KOPT-K1 (cell line): ENCODE results near the gene FOXN1.

Experiments
- H3K27ac ChIP-seq: fragments of 200-600 bp; sonication (generic); 2 replicates; pipeline ENCODE4 v1.5.1; 2016; ENCODE audit warnings: antibody characterized with exemption, mild to moderate bottlenecking, low read depth, low read length; ENCODE audit not compliant: poor library complexity, severe bottlenecking
- H3K36me3 ChIP-seq: fragments of 200-600 bp; sonication (generic); 2 replicates; pipeline ENCODE4 v1.5.1; 2017; ENCODE audit warnings: antibody characterized with exemption, mild to moderate bottlenecking, low read length, moderate library complexity; ENCODE audit not compliant: insufficient read depth
- H3K9me3 ChIP-seq: fragments of 200-600 bp; sonication (generic); 2 replicates; pipeline ENCODE4 v1.5.1; 2017; ENCODE audit warnings: antibody characterized with exemption, low read length, mild to moderate bottlenecking; ENCODE audit not compliant: insufficient read depth, poor library complexity, severe bottlenecking

Gene FOXN1

DNA sequence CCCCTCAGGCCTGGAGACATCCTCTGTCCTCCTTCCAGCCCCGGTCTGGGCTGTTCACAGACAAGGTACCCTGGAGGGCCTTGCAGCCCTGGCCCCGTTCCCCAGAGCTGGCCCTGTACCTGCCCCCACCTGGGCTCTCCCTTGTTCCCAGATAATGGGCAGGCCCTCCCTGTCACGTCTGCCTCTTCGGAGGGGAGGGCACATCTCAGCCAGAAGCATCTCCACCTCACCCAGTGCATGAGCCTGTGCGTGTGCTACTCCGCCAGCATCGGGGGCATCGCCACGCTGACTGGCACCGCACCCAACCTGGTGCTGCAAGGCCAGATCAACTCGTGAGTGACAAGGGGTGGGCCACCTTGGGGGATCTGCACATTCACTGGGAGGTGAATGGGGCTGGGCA lies 14.9 kb upstream of the FOXN1 start:
- Histone ChIP-seq H3K36me3 (no peaks in the 10 kb centered on the region), H3K27ac (no peak overlapping the region), H3K9me3 (no peaks in the 10 kb centered on the region)

DNA sequence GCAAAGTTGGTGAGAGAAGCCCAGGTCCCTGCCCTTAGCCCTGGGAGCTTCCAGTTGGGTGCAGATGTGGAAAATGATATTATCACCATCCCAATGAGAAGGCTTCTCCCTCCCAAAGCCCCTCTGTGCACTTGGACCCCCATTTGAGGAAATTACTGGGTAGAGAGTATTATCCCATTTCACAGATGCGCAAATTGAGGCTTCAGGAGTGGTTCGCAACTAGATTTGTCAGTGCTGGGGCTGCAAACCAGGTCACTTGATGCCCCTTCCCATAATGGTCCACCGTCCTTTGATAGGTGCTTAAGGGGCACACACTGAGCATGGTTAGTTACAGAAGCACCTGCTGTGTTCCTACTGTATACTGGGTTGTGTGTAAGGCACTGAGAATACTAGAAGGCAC lies 14.3 kb upstream of the FOXN1 start:
- H3K27ac ChIP-seq, result no peak overlapping the region
- H3K9me3 ChIP-seq, result no peaks in the 10 kb centered on the region
- no peaks in the 10 kb centered on the region for H3K36me3 ChIP-seq

DNA sequence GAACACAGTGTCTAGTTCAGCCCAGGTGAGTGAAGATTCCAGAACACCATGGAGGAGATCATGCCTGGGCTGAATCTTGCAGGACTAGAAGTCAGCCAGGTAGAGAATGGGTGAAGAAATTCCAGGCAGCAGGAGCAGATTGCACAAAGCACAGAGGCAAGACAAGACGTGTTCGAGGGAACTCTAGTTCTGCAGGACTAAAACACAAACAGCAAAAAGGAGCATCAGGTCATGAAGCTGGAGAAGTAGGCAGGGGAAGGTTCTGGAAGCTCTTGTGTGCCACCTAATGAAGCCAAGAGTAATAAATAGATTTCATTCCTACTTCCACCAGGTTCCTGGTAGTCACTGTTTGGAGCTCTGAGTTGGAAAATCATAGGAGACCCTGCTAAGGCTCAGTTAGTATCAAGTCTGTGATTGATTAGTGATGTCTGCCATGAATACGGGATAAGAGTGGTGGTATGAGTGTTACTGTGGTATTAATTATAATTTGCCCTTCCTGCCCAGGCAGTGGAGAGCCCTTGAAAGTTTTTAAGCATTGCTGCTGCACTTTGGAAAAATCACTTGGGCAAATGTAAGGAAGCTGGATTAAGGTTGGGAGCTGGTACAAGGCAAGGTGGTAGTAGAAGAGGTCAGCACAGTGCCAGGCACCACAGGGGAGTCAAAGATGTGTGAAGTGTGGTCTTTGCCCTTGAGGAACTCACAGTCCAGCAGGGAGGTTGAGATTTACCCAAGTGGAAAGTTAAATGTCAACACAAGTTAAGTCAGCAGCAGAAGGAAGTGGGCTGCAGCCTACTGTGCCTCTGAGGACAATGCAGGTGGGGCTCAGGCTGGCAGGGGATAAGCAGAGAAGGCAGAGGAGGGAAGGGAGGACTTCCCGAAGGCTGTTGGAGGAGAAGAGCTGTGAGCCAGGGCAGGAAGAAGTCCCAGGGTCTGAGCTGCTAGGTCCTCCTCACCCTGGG lies 13.5 kb upstream of the FOXN1 start:
- H3K27ac ChIP-seq, result no peak overlapping the region
- no peaks in the 10 kb centered on the region for H3K36me3 ChIP-seq
- H3K9me3 ChIP-seq, result no peaks in the 10 kb centered on the region

DNA sequence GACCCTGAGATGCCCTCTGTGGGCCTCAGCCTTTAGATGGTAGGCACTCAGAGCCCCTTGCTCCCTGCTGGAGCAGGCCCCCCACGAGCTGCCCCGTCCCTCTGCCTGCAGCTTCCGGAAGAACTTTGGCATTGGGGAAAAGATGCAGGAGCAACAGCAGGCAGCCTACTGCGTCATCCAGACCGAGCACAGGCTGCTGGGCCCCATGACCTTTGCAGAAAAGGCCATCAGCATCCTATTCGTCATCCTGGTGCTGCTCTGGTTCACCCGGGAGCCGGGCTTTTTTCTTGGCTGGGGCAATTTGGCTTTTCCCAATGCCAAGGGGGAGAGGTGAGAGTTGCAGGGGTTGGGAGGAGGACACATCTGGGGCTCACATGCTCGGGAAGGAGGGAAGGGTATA lies 12.7 kb upstream of the FOXN1 start:
- H3K27ac ChIP-seq, result no peak overlapping the region
- no peaks in the 10 kb centered on the region for H3K9me3 ChIP-seq
- no peaks in the 10 kb centered on the region for H3K36me3 ChIP-seq

DNA sequence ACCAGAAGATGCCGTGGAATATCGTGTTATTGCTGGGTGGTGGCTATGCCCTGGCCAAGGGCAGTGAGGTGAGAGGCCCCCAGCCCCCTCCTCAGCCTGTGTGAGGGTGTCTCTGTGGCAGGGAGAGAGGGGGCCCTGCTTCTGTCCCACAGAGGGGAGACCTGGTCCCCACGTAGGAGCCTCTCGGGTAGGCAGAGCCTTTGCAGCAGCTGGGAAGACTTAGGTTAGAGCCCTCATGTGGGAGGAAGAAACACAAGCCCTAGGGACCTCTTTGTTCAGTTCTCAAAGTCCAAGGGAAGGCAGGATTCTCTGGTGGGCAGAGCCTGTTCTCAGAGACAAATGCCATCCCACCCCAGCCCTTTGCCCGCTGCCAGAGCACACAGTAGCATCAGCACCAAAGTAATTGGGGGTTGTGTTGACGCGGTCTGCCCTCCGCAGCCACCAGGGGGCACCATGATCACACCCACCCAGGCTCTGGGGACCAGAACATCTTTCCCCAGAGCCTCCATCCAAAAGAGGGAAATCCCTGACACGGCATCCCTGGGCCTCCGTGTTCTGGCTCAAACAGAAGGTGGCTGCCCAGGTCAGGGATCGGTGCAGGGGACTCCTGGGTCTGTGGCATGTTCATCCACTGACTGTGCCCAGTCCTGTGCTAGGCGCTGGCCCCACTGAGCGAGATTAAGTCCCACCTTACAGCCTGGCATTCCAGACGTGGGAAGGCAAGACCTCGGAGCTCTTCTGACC lies 11.5 kb upstream of the FOXN1 start:
- Histone ChIP-seq H3K36me3 (no peaks in the 10 kb centered on the region), H3K27ac (no peak overlapping the region), H3K9me3 (no peaks in the 10 kb centered on the region)

DNA sequence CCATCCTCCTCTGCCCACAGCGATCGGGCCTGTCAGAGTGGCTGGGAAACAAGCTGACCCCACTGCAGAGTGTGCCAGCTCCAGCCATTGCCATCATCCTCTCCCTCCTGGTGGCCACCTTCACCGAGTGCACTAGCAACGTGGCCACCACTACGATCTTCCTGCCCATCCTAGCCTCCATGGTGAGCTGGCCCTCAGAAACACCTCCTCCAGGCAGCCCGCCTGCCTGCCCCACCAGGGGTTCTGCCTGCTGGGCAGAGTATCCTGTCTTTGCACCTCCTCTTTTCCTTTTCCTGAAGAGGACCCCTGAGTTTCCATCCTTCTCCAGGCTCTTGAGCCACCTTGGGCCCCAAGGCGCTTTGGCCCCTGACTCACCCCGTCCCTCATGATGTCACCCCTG lies 10.5 kb upstream of the FOXN1 start:
- no peaks in the 10 kb centered on the region for H3K9me3 ChIP-seq
- no peaks in the 10 kb centered on the region for H3K36me3 ChIP-seq
- H3K27ac ChIP-seq, result no peak overlapping the region

DNA sequence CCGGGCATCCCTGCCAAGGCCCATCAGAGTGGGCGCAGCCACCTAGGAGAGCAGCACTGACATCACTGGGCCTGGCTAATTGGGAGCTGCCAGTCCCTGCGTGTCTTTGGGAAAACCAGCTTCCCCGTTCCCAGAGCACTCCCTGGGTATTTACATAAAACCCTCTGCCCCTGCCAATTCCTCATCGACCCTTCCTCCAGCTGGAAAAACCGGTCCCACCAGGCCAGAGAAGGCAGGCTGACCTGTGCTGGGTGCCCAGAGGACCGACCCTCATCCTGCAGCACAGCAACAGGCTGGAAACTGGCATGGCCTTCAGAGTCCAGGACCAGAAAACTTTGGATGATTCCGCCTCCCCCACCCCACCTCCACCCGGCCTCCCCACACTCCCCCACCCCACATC lies 8.2 kb upstream of the FOXN1 start:
- H3K36me3 ChIP-seq, result no peaks in the 10 kb centered on the region
- no peaks in the 10 kb centered on the region for H3K9me3 ChIP-seq
- no peak overlapping the region for H3K27ac ChIP-seq

DNA sequence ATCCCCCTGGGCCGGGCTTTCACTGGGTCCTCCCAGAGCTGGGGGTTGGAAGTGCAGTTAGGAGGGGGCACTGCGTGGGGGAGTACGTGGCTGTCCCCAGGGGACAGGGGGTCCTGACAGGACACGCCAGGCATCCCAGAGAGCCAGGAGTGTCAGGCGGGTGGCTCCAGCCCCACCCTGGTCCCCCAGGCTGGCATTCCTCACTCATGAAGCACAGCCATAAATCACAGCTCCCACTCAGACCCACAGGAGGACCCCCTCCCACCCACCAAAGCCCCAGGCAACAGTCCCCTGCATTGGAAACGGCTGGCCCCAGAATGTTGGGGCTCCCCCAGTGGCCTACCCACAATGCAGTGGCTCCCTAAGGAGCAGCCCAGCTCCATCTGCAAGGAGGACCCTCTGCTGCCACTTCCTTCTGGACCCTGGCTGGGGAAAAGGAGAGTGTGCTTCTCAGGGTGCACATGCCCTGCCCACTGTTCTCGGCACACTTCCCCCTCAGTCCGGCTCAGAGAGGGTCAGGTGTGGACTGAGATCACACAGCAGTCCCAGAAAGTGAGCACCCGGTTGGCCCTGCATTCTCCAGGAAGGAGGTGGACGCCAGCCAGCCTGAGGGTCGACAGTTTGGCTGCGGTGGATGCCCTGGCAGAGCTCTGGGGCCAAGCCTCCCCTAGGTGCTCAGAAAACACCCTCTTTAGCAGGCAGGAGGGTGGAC lies 7.3 kb upstream of the FOXN1 start:
- Histone ChIP-seq H3K36me3 (no peaks in the 10 kb centered on the region), H3K9me3 (no peaks in the 10 kb centered on the region), H3K27ac (no peak overlapping the region)

DNA sequence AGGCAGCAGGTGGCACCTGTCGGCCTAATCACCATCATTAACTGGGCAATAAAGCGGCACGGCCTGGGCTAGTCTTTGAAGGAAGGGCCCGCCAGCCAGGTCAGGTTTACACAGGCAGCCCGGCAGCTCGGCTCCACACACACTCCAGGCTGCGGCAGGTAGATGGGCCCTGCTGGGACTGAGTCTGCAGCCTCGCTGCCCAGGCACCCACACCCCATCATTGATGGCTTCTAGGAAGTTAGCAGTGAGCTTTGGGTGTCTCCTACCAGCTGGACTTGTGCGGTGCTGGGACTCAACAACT lies 6.8 kb upstream of the FOXN1 start:
- H3K9me3 ChIP-seq, result no peaks in the 10 kb centered on the region
- H3K36me3 ChIP-seq, result no peaks in the 10 kb centered on the region
- no peak overlapping the region for H3K27ac ChIP-seq

DNA sequence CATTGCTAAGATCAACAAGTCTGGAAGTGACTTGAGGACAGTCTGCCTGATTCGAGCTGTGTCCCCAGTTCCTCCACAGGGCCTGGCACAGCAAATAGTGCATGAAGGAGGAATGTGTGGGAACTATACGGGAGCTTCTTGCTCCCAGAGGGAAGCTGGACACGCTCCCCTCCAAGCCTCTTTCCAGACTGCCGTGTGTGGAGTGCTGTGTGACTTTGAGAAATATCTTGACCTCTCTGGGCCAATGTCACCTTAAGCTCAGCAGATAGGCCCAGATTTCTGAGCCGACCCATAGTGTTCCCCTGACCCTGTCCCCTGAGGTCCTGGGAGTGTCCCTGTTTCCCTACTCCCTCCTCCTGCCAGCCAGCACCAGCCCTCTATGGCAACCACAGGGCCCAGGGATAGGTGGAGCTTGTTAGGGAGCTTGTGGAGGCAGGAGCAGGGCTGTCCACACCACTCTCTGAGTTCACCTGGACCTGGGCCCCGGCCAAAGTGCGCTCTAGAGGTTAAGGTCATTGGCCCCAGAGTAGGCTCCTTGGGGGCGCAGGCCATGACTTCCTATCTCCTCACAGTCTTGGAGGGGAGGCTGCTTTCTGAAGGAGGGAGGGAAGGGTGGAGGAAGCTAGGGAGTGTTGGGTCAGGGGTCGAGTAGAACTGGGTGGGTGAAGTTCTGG lies 6.3 kb upstream of the FOXN1 start:
- no peaks in the 10 kb centered on the region for H3K36me3 ChIP-seq
- no peak overlapping the region for H3K27ac ChIP-seq
- no peaks in the 10 kb centered on the region for H3K9me3 ChIP-seq

DNA sequence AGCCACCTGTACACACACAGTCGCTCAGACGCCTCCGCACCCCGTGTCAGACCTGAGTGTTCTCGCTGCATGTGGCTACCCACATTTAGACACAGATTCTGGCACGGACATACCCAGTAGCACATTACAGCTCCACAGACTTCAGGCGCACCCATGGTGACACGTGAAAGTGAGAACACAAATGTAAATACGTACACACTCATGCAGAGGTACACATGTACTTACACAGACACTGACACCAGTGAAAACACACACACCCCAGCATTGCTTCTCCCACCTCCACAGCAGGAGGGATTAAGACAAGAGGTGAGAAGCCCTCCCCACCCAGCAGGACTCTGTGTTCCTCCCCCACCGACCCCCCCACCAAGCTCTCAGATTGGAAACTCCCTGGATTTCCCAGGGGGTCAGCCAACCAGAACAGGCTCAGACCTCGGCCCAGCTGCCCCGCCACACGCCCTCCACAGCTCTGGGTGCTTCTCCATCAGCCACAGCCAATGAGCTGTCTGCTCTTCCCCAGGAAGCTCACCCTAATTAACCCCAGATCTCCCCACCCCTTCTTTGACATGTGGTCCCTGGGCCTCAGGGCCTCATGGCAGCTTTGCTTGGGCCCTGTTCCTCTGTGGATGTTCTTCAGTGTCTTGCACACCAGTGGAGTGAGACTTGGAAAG lies 5.3 kb upstream of the FOXN1 start:
- H3K27ac ChIP-seq, result no peak overlapping the region
- H3K9me3 ChIP-seq, result no peaks in the 10 kb centered on the region
- H3K36me3 ChIP-seq, result no peaks in the 10 kb centered on the region

DNA sequence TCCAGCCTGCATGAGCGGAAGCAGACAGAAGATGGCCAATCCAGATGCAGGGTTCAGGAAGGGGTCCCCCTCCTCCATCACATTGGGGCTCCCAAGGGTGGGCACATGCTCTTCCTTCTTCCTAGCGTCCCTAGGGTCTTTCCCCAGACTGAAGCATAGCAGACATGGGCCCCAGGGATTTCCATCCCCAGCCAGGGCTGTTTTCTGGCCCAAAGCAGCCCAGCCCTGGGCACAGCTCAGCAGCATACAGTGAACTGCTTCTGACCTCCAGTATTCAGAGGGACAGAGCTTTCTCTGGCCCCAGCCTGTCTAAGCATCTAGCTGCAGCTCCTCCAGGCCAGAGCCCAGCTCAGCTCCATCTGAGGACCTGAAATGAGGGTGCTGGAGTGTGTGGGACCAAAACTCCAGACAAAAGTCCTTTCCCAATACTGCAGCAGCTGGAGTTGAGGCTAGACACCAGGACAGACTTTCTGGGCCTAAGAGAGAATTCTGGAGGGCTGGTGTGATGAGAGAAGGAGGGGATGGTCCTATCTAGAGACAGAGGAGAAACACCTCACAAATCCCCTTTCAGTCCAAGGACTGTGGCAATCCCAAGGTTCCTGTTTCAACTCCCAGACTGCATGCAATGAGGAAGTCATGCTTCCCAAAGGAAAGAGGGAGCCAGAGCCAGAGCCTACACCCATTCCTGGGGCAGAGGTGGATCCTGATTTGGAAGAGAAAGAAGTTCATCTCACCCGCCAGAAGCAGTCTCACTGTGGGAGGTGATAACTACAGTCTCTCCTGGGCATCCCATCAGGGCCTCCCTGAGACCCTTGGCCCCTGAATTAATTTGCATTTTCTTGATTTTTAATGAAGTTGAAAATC lies 4.5 kb upstream of the FOXN1 start:
- Histone ChIP-seq H3K9me3 (no peaks in the 10 kb centered on the region), H3K27ac (no peak overlapping the region), H3K36me3 (no peaks in the 10 kb centered on the region)

DNA sequence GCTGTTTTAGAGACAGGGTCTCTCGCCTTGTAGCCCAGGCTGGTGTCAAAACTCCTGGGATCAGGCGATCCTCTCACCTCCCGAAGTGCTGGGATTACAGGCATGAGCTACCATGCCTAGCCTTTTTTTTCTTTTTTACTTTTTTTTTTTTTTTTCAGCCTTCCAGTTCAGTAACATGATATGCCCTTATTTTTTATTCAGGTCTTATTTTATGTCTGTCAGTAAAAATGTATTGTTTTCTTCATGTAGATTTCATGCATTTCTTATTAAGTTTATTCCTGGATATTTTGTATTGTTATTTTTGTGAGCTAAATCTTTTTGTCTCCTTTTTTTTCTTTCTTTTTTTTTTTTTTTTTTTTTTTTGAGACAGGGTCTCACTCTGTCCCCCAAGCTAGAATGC lies 2.7 kb upstream of the FOXN1 start:
- H3K36me3 ChIP-seq, result no peaks in the 10 kb centered on the region
- no peaks in the 10 kb centered on the region for H3K9me3 ChIP-seq
- H3K27ac ChIP-seq, result no peak overlapping the region
